ENCODE measurements around the gene KIAA1549. TPM values are rescaled to one million over a fixed set of nuclear protein-coding genes. Genes with fewer than 3 reads are reported as not detected.

KIAA1549 gene
- total RNA-seq, 1 experiment from 2014 or later, result 18.7 TPM

DNA sequence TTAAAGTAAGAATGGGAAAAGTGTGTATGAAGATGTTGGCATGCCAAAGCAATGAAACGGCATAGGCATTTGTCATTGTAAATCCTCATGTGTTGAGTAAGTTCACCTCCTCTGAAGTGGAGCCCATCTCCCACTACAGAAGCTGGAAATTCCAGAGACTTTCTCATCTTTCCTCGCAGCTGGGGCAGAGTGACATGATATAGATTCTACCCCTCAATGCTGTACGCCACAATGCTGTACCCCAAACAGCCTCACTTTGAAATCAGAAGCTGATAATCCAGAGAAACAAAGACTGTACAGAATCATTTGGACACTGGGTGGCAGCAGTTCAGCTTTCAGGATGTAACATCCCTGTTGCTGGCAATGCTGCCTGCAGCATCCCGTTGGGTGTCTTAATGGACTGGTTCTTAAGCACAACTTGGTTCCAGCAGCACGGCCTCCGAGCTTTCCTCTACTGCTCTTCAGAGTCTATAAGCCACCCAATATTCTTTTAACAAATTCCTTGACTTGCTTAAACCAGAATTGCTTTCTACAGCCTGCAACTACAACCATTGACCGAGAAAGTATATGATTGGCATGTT, 35.8 kb upstream of the KIAA1549 start:
- TF ChIP-seq CTCF (IDR thresholded peaks at IDR 0.05), result peak; percentile 22; the same call in 1 of the 2 replicates
- TF ChIP-seq ESRRA (CRISPR knock-in tag; IDR thresholded peaks at IDR 0.05; ENCODE audit: borderline replicate concordance), result no peak
- TF ChIP-seq, protein P1, sequence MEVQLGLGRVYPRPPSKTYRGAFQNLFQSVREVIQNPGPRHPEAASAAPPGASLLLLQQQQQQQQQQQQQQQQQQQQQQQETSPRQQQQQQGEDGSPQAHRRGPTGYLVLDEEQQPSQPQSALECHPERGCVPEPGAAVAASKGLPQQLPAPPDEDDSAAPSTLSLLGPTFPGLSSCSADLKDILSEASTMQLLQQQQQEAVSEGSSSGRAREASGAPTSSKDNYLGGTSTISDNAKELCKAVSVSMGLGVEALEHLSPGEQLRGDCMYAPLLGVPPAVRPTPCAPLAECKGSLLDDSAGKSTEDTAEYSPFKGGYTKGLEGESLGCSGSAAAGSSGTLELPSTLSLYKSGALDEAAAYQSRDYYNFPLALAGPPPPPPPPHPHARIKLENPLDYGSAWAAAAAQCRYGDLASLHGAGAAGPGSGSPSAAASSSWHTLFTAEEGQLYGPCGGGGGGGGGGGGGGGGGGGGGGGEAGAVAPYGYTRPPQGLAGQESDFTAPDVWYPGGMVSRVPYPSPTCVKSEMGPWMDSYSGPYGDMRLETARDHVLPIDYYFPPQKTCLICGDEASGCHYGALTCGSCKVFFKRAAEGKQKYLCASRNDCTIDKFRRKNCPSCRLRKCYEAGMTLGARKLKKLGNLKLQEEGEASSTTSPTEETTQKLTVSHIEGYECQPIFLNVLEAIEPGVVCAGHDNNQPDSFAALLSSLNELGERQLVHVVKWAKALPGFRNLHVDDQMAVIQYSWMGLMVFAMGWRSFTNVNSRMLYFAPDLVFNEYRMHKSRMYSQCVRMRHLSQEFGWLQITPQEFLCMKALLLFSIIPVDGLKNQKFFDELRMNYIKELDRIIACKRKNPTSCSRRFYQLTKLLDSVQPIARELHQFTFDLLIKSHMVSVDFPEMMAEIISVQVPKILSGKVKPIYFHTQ (CRISPR knock-in tag; IDR thresholded peaks at IDR 0.05), result no peak
- DNase-seq (ENCODE audit: low spot score) (peak; percentile 60), ATAC-seq (peak; percentile 86)
- Mint-ChIP-seq H3K9me3 (no peaks in the 10 kb centered on the region), H3K27ac (no peak overlapping the region), H3K4me1 (peaks cover 25% of the 10 kb centered on the region), H3K4me3 (no peak overlapping the region), H3K27me3 (ENCODE audit: low read depth) (no peaks in the 10 kb centered on the region), H3K36me3 (peaks cover 3% of the 10 kb centered on the region; the same call in 1 of the 2 replicates)
- POLR2A ChIA-PET, result interaction anchor here (0.5 kb wide), 1 partner anchor 36 kb away, joined by 5 read pairs; no protein-coding TSS in a partner anchor
- CTCF ChIA-PET, result interaction anchor here (0.6 to 3.1 kb wide), 16 partner anchors 18 to 409 kb away, joined by 3 to 25 read pairs (median 4); partner anchors contain the start of genes ATP6V0A4, KIAA1549, TMEM213 and ZC3HAV1L

GRCh38 chr7:139011373-139011772, 30.2 kb upstream of the KIAA1549 start:
- ATAC-seq, result peak; percentile 67
- CTCF ChIA-PET, result interaction anchor here (0.7 to 1.1 kb wide), 2 partner anchors 51 to 64 kb away, joined by 3 to 4 read pairs; no protein-coding TSS in a partner anchor
- POLR2A ChIA-PET, result interaction anchor here (0.6 kb wide), 2 partner anchors 56 to 1368 kb away, joined by 3 to 7 read pairs; no protein-coding TSS in a partner anchor
- TF ChIP-seq RORB (CRISPR knock-in tag; IDR thresholded peaks at IDR 0.05), result no peak
- no peak for TF ChIP-seq ATF3 (CRISPR knock-in tag; conservative IDR thresholded peaks at IDR 0.05)
- no peak for TF ChIP-seq ESRRA (CRISPR knock-in tag; IDR thresholded peaks at IDR 0.05; ENCODE audit: borderline replicate concordance)
- TF ChIP-seq, protein P2, sequence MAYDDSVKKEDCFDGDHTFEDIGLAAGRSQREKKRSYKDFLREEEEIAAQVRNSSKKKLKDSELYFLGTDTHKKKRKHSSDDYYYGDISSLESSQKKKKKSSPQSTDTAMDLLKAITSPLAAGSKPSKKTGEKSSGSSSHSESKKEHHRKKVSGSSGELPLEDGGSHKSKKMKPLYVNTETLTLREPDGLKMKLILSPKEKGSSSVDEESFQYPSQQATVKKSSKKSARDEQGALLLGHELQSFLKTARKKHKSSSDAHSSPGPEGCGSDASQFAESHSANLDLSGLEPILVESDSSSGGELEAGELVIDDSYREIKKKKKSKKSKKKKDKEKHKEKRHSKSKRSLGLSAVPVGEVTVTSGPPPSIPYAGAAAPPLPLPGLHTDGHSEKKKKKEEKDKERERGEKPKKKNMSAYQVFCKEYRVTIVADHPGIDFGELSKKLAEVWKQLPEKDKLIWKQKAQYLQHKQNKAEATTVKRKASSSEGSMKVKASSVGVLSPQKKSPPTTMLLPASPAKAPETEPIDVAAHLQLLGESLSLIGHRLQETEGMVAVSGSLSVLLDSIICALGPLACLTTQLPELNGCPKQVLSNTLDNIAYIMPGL (CRISPR knock-in tag; IDR thresholded peaks at IDR 0.05), result no peak
- no peak for TF ChIP-seq CBFB (CRISPR knock-in tag; IDR thresholded peaks at IDR 0.05; ENCODE audit: low read depth)
- TF ChIP-seq, protein P3, sequence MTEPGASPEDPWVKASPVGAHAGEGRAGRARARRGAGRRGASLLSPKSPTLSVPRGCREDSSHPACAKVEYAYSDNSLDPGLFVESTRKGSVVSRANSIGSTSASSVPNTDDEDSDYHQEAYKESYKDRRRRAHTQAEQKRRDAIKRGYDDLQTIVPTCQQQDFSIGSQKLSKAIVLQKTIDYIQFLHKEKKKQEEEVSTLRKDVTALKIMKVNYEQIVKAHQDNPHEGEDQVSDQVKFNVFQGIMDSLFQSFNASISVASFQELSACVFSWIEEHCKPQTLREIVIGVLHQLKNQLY (CRISPR knock-in tag; IDR thresholded peaks at IDR 0.05), result no peak
- TF ChIP-seq SMAD3 (CRISPR knock-in tag; IDR thresholded peaks at IDR 0.05; ENCODE audit: borderline replicate concordance), result no peak
- TF ChIP-seq, protein P4, sequence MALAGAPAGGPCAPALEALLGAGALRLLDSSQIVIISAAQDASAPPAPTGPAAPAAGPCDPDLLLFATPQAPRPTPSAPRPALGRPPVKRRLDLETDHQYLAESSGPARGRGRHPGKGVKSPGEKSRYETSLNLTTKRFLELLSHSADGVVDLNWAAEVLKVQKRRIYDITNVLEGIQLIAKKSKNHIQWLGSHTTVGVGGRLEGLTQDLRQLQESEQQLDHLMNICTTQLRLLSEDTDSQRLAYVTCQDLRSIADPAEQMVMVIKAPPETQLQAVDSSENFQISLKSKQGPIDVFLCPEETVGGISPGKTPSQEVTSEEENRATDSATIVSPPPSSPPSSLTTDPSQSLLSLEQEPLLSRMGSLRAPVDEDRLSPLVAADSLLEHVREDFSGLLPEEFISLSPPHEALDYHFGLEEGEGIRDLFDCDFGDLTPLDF (CRISPR knock-in tag; IDR thresholded peaks at IDR 0.05), result no peak
- TF ChIP-seq TEAD1 (CRISPR knock-in tag; IDR thresholded peaks at IDR 0.05), result no peak
- no peak for TF ChIP-seq GABPB1 (CRISPR knock-in tag; IDR thresholded peaks at IDR 0.05)
- TF ChIP-seq OVOL2 (CRISPR knock-in tag; IDR thresholded peaks at IDR 0.05; ENCODE audit: borderline replicate concordance), result no peak
- TF ChIP-seq, protein P5, sequence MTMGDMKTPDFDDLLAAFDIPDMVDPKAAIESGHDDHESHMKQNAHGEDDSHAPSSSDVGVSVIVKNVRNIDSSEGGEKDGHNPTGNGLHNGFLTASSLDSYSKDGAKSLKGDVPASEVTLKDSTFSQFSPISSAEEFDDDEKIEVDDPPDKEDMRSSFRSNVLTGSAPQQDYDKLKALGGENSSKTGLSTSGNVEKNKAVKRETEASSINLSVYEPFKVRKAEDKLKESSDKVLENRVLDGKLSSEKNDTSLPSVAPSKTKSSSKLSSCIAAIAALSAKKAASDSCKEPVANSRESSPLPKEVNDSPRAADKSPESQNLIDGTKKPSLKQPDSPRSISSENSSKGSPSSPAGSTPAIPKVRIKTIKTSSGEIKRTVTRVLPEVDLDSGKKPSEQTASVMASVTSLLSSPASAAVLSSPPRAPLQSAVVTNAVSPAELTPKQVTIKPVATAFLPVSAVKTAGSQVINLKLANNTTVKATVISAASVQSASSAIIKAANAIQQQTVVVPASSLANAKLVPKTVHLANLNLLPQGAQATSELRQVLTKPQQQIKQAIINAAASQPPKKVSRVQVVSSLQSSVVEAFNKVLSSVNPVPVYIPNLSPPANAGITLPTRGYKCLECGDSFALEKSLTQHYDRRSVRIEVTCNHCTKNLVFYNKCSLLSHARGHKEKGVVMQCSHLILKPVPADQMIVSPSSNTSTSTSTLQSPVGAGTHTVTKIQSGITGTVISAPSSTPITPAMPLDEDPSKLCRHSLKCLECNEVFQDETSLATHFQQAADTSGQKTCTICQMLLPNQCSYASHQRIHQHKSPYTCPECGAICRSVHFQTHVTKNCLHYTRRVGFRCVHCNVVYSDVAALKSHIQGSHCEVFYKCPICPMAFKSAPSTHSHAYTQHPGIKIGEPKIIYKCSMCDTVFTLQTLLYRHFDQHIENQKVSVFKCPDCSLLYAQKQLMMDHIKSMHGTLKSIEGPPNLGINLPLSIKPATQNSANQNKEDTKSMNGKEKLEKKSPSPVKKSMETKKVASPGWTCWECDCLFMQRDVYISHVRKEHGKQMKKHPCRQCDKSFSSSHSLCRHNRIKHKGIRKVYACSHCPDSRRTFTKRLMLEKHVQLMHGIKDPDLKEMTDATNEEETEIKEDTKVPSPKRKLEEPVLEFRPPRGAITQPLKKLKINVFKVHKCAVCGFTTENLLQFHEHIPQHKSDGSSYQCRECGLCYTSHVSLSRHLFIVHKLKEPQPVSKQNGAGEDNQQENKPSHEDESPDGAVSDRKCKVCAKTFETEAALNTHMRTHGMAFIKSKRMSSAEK (CRISPR knock-in tag; IDR thresholded peaks at IDR 0.05; ENCODE audit: borderline replicate concordance), result no peak
- TF ChIP-seq AFF4 (CRISPR knock-in tag; IDR thresholded peaks at IDR 0.05; ENCODE audit: borderline replicate concordance), result no peak

More at GRCh38 chr7:139011373-139011772, 30.2 kb upstream of the KIAA1549 start:
- Mint-ChIP-seq H3K4me1 (peaks cover 18% of the 10 kb centered on the region), H3K36me3 (peaks cover 10% of the 10 kb centered on the region), H3K9me3 (peaks cover 30% of the 10 kb centered on the region), H3K27me3 (ENCODE audit: low read depth) (no peaks in the 10 kb centered on the region), H3K4me3 (no peak overlapping the region), H3K27ac (no peak overlapping the region)
- no peak for DNase-seq (ENCODE audit: low spot score)

All from WTC11 (cell line).